Medulla oblongata (tissue), 1 donor: ENCODE results near the gene LAMA4.
A peak's percentile ranks its signal among the peaks of the same experiment; 100 is the strongest.

Experiments
- DNase-seq: peaks from one replicate; pipeline ENCODE4 v3.0.0-alpha.2; 2015; ENCODE audit errors: extremely low spot score

LAMA4 gene

GRCh38 chr6:112253841-112254816, at the start of gene LAMA4:
Gene LAMA4, minus strand, starts transcription at chr6:112254567. Its CDS starts 417 bp downstream, at chr6:112254150.
- DNase-seq = peak; percentile 37

GRCh38 chr6:112302142-112302705, 47.9 kb upstream of the LAMA4 start:
- no peak for DNase-seq

- DNase-seq = no peak
These were observed 46.5 kb upstream of the LAMA4 start for GRCh38 chr6:112300896-112301295.

GRCh38 chr6:112298816-112299281, 44.5 kb upstream of the LAMA4 start:
- DNase-seq = no peak

GRCh38 chr6:112298021-112298745, 43.8 kb upstream of the LAMA4 start:
- no peak for DNase-seq

- DNase-seq = no peak
These were observed 42.3 kb upstream of the LAMA4 start for GRCh38 chr6:112296694-112297093.

GRCh38 chr6:112296122-112296521, 41.8 kb upstream of the LAMA4 start:
- DNase-seq = no peak

- no peak for DNase-seq
These were observed 36.9 kb upstream of the LAMA4 start for GRCh38 chr6:112291161-112291762.

GRCh38 chr6:112289038-112289566, 34.7 kb upstream of the LAMA4 start:
- DNase-seq = peak; percentile 51

GRCh38 chr6:112288475-112288874, 34.1 kb upstream of the LAMA4 start:
- no peak for DNase-seq

- DNase-seq = no peak
These were observed 33.3 kb upstream of the LAMA4 start for GRCh38 chr6:112287577-112288225.

- DNase-seq = no peak
These were observed 32.3 kb upstream of the LAMA4 start for GRCh38 chr6:112286500-112287144.

GRCh38 chr6:112286010-112286409, 31.6 kb upstream of the LAMA4 start:
- no peak for DNase-seq

- no peak for DNase-seq
These were observed 30.2 kb upstream of the LAMA4 start for GRCh38 chr6:112284603-112285002.

GRCh38 chr6:112283621-112284020, 29.3 kb upstream of the LAMA4 start:
- no peak for DNase-seq

GRCh38 chr6:112281821-112282615, 27.7 kb upstream of the LAMA4 start:
- DNase-seq = peak; percentile 62

GRCh38 chr6:112279031-112279935, 24.9 kb upstream of the LAMA4 start:
- DNase-seq = no peak

GRCh38 chr6:112275365-112275764, 21.0 kb upstream of the LAMA4 start:
- DNase-seq = no peak

- DNase-seq = no peak
These were observed 20.4 kb upstream of the LAMA4 start for GRCh38 chr6:112274774-112275173.
